HFF-Myc (cell line): ENCODE measurements around the gene UFSP2.
A peak's percentile ranks its signal among the peaks of the same experiment; 100 is the strongest.

Source experiments
- DNase-seq: peaks from one replicate; pipeline ENCODE4 v3.0.0-alpha.2; 2011; ENCODE audit warnings: low read depth; ENCODE audit errors: extremely low read depth
- H3K4me3 ChIP-seq: replicated peaks from 2 replicates; pipeline ENCODE4 v1.5.1; 2011; ENCODE audit warnings: low read depth, mild to moderate bottlenecking, control low read depth, low read length
- TF ChIP-seq, protein P1 (sequence below): IDR thresholded peaks from 2 replicates; pipeline ENCODE4 v1.5.1; 2012; ENCODE audit warnings: mild to moderate bottlenecking, low read depth, low read length, control low read depth; ENCODE audit errors: missing control alignments

UFSP2 gene

DNA sequence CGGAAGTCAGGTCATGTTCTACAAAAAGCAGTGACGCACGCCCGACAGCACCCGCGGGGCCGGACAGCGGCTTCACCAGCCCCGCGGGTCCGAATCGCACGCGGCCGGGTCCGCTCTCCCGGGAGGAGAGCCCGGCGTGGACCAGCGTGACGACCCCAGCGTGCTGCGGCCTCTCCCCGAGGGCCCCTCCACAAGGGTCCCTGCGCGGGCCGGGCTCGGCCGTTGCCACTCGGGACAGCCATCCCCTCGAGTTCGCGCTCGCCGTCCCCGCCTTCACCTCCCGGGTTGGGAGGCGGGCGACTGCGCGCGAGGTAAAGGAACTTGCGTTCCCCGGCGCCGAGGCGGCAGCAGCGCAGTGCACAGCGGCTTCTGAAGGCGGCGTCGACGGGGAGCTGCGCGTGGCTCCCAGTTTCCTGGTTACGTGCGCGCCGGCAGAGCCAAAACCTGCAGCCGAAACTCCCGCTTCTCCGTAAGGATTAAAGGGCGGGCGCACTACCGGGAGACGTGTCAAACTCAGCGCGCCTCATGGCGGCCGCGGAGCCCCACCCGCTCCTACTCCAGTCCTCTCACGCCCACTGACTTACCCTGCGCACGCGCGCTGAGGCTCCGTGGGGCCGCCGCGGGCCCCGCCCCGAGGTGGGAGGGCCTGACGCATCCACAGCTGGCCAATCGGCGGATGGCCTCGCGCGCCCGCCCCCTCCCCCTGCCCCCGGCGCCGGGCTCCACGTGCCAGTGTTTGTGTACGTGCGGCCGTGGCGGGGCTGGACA, 29.6 kb downstream of the UFSP2 start:
- H3K4me3 ChIP-seq: peak overlapping the region; percentile 64
- peak; percentile 82 for DNase-seq
- TF ChIP-seq, protein P1, sequence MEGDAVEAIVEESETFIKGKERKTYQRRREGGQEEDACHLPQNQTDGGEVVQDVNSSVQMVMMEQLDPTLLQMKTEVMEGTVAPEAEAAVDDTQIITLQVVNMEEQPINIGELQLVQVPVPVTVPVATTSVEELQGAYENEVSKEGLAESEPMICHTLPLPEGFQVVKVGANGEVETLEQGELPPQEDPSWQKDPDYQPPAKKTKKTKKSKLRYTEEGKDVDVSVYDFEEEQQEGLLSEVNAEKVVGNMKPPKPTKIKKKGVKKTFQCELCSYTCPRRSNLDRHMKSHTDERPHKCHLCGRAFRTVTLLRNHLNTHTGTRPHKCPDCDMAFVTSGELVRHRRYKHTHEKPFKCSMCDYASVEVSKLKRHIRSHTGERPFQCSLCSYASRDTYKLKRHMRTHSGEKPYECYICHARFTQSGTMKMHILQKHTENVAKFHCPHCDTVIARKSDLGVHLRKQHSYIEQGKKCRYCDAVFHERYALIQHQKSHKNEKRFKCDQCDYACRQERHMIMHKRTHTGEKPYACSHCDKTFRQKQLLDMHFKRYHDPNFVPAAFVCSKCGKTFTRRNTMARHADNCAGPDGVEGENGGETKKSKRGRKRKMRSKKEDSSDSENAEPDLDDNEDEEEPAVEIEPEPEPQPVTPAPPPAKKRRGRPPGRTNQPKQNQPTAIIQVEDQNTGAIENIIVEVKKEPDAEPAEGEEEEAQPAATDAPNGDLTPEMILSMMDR: no peak

DNA sequence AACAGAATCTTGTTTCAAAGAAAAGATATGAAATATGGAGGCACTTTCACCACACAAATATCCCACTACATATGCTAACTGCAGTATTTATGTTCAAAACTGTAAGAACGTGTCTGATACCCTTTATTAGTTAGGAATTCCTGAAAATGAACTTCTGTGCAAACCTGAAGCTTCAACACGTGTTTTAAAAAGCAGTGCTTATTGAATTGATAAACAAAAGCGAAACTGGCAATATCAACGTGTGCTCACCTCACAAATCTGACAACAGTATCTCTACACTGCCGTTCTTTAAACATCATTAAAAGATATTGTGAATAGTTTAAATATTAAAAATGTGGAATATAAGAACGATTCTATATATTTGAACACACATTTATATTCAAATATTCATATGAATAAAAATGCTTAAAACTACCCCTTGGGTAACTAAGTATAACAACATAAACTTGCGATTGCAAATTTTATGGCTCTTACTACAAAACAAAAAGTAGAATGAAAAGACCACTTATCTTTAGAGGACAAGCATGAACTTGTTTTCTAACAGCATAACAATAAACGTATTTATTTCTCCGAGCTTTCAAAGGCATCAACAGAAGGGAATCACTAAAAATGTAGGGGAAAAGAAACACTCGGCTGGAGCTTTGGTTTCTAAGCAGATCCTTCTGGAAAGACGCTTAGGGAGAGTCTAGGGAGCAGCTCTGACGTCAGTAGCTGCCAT, 30.4 kb downstream of the UFSP2 start, which contains the start of gene LRP2BP:
Gene LRP2BP, minus strand, starts transcription at position 687 of the 718 bp plus-strand sequence. CDS start 17,738 bp downstream, outside the sequence.
- peak within 1 kb of the TSS; percentile 64 for H3K4me3 ChIP-seq
- TF ChIP-seq, protein P1: no peak
- no peak for DNase-seq

DNA sequence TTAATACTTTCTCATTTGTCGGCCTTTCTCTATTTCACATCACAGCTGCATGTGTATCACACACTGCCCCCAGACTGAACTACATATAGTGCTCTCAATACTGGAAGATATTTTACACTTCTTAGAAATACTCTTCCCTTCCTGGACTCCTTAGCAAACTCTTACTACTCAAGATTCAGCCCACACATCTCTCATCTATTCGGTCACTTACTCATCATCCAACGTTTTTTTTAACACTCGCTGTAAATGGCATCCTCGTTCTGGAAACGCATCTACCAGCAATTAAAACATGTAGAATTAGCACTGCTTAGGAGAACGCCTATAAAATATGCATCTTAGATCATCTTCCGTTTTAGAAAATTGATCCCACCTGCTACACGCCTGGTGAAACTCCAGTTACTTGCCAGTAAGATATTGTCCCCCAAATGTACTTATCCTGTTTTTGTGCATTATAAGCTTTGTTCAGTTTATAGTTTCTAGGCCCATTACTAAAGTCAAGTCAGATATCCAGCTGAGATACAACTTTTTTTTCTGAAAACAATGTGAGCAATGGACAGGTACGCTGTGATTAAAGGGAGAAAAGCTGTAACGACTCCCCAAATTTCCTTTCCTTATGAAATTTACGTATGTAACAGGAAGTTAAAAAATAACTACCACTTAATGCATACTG, 31.1 kb downstream of the UFSP2 start:
- peak overlapping the region; percentile 64 for H3K4me3 ChIP-seq
- no peak for DNase-seq
- TF ChIP-seq, protein P1: no peak

DNA sequence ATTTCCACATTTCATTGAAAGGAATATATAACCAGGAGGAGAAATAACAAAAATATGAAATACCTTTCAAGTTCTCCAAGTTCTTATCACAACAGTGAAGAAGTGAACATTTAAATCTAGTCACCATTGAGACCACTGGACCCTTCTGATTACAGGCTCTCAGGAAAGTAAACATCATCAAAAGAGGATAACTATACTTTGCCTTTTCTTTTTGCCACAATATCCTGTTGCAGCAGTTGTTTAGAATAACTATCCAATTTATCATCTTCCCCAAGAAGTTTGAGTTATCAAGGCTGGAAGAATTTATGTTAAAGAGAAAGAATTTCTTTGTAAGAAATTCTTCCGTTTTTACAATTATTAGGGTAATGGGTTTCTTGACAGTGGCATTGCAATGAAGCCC, 33.6 kb downstream of the UFSP2 start:
- TF ChIP-seq, protein P1: no peak
- DNase-seq: no peak
- no peak overlapping the region for H3K4me3 ChIP-seq

DNA sequence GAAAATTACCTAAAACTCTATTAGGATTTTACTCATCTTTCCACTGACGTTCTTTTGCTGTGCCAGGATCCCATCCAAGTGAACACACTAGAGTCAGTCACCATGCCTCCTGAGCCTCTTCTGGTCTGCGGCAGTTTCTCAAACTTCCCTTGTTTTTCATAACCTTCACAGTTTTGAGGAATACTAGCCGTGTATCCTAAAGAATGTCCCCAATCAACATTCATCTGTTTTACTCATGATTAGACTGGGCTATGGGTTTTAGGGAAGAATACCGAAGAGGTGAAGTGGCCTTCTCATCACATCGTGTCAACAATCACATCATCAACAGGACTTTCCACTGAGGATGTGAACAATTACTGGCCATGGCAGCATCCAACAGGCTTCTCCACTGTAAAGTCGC, 34.8 kb downstream of the UFSP2 start:
- DNase-seq: no peak
- H3K4me3 ChIP-seq: no peak overlapping the region
- TF ChIP-seq, protein P1: no peak

DNA sequence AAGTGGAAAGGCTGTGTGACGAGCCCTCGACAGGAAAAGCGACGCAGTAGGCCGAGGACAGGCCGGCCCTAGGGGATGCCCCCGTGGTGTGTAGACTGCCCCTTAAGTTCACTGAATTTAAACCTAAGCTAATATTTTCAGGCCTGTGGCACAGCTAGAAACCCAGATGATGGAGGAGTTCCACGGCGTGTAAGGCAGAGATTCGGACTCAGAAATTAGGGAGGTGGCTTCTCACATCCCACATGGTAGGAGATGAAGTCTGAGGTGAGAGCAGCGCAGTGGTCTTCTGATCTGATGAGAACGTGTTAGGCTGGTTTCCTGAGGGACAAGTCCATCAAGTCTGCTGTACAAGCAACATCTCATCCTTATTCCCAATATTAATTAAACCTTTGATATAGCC, 37.8 kb downstream of the UFSP2 start:
- DNase-seq: no peak
- H3K4me3 ChIP-seq: no peak overlapping the region
- TF ChIP-seq, protein P1: no peak
